Iris pigment epithelial cell (primary cell): ENCODE results near the gene SLC25A45.

Experiments used
- DNase-seq: peaks from one replicate; pipeline ENCODE4 v3.0.0-alpha.2; 2011; ENCODE audit warnings: low read depth

Gene SLC25A45, protein sequence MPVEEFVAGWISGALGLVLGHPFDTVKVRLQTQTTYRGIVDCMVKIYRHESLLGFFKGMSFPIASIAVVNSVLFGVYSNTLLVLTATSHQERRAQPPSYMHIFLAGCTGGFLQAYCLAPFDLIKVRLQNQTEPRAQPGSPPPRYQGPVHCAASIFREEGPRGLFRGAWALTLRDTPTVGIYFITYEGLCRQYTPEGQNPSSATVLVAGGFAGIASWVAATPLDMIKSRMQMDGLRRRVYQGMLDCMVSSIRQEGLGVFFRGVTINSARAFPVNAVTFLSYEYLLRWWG

DNA sequence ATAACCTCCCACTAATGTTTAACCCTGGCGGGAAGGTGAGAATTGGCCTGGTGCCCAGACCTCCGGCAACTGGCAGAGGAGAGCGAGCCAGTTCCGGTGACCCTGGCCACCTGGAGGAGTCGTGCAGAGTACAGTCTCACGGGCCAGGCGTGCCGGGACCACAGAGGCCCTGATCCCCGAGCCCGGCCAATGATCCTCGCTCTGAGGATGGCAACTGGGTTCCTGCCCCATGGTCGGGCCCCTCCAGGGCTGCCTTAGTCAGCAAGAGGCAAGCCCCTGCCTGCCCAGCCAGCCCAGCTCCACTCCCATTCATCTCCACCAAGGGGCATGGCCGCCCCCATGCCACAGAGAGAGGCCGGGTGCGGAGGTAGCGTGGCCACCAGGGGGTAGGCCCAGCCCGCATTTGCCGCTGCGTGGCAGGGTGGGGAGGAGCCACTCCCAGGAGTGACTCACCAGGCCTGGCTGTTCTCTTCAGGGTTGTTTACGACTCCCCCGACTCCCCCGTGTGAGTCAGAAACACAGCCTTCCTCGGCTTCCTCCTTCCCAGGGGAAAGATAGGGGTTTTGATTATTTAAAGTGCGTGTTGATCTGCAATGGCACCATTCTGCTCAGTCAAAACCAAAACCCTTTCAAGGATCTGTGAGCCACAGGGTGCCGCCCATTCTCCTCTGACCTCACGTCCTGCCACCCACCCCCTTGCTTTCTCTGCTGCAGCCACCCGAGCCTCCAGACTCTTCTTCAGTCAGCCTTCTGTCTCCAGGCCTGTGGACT lies at the start of gene SLC25A45:
Gene SLC25A45 (minus strand): TSS at position 614 of the 771 bp plus-strand sequence. CDS start 695 bp downstream, outside the sequence.
- DNase-seq = peak; percentile 99

DNA sequence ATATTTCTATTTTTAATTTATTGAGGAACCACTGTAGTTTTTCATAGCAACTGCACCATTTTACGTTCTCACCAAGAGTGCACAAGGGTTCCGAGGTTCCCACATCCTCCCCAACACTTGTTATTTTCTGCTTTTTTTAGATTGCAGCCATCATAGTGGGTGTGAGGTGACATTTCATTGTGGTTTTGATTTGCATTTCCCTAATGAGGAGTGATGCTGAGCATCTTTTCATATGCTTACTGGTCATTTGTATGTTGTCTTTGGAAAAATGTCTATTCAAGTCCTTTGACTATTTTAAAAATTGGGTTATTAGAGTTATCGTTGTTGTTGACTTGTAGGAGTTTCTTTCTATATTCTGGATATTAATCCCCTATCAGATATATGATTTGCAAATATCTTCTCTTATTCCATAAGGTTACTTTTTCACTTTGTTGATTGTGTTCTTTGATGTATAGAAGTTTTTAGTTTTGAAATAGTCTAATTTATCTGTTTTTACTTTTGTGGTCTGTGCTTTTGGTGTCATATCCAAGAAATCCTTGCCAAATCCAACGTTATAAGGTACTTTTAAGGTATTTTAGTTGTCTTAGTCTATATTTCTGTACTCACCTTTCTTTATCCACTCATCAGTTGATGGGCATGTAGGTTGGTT lies 49.1 kb upstream of the SLC25A45 start:
- peak; percentile 22 for DNase-seq

DNA sequence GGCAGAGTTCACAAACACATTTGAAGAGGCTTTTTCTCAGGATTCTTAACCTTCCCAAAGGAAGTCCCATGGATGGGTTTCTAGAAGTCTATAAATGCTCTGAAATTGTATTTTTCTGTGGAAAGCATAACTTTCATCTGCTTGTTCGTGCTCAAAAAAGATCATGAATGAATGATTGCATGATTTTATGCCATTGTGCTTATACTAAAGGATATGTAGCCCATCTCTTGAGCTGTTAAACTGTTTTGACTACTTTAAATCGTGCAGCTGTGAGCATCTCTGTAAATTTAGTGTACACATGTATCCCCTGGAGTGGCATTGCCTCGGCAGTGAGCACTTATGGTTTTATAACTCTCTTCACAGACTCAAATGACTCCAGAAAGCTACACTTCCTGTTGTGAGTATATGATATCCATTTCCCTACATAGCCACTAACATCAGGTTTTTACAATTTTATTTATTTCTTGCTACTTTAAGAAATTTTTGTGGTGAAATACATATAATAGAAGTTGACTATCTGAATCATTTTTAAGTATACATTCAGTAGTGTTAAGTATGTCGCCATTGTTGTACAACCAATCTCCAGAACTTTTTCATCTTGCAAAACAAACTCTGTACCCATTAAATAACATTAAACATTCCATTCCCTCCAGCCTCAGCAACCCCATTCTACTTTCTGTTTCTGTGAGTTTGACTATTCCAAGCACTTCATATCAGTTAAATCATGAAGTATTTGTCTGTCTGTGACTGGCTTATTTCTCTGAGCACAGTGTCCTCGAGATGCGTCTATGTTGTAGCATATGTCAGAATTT lies 48.2 kb upstream of the SLC25A45 start:
- DNase-seq = peak; percentile 65

DNA sequence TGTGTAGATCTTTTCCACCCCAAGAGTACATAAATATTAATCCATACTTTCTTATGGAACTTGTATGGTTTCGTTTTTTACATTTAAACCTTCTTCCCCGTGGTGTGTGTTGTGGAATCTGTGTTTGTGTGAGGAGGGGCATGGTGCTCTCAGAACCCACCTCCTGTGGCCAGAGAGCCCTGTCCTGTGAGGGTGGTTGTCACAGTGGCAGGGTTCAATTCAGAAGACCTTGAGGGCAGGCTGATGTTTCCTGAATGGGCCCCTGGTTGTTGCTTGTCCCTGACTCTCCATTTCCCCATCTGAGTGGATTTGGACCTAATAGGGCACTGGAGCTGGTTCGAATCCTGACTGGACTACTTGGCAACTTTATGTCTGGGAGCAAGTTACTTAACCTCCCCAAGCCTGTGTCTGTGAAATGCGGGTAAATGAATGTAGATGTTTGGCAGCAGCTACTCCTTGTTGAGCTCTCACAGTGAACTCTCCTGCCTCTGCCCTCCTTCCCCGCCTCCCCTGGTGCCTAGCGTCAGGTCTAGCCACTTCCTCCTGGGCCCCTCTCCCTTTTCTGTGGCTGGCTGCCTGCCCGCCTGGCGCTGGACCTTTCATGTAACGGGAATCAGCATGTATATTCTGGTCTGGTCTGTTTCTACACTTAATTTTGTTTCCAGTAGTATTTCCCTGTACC lies 47.4 kb upstream of the SLC25A45 start:
- peak; percentile 84 for DNase-seq

- peak; percentile 77 for DNase-seq
Observed at GRCh38 chr11:65429068-65429681, 46.7 kb upstream of the SLC25A45 start.

DNA sequence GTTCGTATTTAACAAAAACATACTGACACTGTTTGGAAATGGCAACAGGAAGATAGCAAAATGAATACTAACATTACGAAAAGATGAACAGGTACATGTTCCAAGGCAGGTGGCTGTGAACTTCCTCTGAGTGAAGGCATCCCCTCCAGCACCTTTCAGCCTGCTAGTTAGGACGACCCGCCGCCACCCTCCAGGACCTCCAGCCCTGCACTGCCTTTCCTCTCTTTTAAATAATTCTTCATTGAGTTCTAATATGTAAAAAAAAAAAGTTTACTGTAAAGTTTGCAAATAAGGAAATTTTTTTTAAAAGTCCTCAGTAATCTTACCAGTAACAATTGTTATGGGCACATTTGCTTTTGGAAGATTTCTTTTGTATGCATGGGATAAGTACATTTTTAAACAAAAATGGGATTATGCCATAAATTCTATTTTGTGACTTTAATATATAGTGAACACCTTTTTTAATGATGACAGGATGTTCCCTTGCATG lies 46.2 kb upstream of the SLC25A45 start:
- DNase-seq = peak; percentile 69

DNA sequence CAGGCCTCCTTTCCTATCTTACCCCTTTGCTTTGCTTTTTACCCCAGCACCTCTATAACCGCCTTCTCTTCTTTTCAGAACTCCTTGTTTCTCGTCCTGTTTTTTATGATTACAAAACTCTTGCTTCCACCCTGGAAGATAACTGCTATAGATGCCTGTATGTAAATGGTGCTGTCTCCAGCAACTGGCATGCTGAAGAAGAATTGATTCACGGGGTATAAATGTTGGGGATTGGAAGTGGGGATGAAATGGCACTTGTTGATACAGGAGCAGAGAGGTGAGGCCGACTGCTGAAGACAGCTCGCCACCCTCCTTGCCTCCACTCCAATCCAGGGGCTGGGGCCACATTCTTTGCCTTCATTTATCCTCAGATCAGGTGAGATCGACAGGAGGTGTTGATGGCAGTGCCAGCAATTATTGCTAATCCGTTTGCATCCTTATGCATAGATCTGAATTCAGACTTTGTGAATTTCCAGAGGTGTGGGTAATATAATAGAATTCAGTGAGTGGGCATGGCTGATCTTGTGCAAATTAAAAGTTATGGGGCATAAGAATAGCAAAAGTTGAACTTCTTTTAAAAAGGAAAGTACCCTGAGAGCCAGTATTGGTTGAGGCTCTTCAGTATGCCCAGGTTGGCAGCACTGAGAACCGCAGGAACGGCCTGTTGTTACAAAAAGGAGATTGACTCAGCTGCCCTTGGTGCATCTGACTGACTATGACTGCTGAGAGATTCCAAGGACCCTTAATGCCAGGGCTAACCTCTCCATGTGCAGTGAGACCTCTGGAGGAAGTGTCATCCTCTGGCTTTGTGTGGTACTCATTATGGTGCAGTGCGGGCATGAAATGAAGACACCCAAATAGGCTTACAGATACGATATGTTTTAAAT lies 45.5 kb upstream of the SLC25A45 start:
- DNase-seq = peak; percentile 76

- DNase-seq = peak; percentile 72
Observed at GRCh38 chr11:65426839-65427690, 44.6 kb upstream of the SLC25A45 start.

- DNase-seq = peak; percentile 80
Observed at GRCh38 chr11:65425971-65426838, 43.8 kb upstream of the SLC25A45 start.

DNA sequence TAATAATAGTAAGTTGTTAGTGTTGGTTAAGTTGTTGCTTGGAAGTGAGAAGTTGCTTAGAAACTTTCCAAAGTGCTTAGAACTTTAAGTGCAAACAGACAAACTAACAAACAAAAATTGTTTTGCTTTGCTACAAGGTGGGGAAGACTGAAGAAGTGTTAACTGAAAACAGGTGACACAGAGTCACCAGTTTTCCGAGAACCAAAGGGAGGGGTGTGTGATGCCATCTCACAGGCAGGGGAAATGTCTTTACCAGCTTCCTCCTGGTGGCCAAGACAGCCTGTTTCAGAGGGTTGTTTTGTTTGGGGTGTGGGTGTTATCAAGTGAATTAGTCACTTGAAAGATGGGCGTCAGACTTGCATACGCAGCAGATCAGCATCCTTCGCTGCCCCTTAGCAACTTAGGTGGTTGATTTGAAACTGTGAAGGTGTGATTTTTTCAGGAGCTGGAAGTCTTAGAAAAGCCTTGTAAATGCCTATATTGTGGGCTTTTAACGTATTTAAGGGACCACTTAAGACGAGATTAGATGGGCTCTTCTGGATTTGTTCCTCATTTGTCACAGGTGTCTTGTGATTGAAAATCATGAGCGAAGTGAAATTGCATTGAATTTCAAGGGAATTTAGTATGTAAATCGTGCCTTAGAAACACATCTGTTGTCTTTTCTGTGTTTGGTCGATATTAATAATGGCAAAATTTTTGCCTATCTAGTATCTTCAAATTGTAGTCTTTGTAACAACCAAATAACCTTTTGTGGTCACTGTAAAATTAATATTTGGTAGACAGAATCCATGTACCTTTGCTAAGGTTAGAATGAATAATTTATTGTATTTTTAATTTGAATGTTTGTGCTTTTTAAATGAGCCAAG lies 42.9 kb upstream of the SLC25A45 start:
- peak; percentile 67 for DNase-seq

- DNase-seq = peak; percentile 51
Observed at GRCh38 chr11:65424205-65425104, 42.0 kb upstream of the SLC25A45 start.

GRCh38 chr11:65423516-65424204 lies 41.2 kb upstream of the SLC25A45 start:
- DNase-seq = peak; percentile 34

GRCh38 chr11:65422633-65423515 lies 40.4 kb upstream of the SLC25A45 start, which contains the start of gene NEAT1:
Gene NEAT1 (plus strand): TSS chr11:65422798.
- DNase-seq = peak; percentile 91
